GM12873 (cell line): ENCODE data around the gene ZBTB43.

Experiments used
- CTCF ChIP-seq: IDR thresholded peaks from 2 replicates; pipeline ENCODE4 v1.5.1; 2012; ENCODE audit warnings: low read depth, mild to moderate bottlenecking, moderate library complexity, low read length, control low read depth; ENCODE audit not compliant: insufficient read depth; ENCODE audit errors: missing control alignments

The ZBTB43 gene

GRCh38 chr9:126794441-126794840 lies 10.4 kb upstream of the ZBTB43 start:
- no peak for TF ChIP-seq CTCF

- TF ChIP-seq CTCF: no peak
These were observed 8.1 kb upstream of the ZBTB43 start for GRCh38 chr9:126796758-126797157.

- no peak for TF ChIP-seq CTCF
These were observed 6.9 kb upstream of the ZBTB43 start for GRCh38 chr9:126797903-126798302.

GRCh38 chr9:126799034-126799433 lies 5.8 kb upstream of the ZBTB43 start:
- no peak for TF ChIP-seq CTCF

- no peak for TF ChIP-seq CTCF
These were observed 2.4 kb upstream of the ZBTB43 start for GRCh38 chr9:126802318-126803059.

- no peak for TF ChIP-seq CTCF
These were observed 593 bp upstream of the ZBTB43 start for GRCh38 chr9:126804198-126804695.

- no peak for TF ChIP-seq CTCF
These were observed 868 bp downstream of the ZBTB43 start for GRCh38 chr9:126805554-126806262.
